ENCODE data around the gene ZNF385D.

DNA sequence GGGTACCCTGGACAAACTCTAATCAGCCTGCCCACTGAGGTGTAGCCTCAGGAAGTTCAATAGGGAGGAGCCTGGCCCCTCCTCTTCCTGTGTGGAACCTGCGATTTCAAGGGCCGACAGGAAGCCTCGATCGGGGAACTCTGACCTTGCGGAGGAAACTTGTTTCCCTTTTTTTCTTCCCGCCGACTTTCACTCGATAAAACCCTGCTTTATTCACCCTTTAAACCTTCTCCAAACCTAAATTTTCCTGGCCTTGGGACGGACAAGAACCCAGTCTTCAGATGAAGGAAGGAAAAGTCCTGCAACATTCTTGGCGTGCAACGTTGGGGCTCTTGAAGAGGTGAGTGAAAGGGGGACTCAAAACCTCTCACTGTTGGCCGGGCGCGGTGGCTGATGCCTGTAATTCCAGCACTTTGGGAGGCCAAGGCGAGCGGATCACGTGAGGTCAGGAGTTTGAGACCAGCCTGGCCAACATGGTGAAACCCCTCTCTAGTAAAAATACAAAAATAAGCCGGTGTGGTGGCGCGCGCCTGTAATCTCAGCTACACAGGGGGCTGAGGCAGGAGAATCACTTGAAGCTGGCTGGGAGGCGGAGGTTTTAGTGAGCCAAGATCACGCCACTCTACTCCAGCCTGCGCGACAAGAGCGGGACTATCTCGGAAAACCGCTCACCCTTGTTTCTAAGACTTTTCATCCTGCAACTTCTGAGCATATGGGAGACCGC lies 208.2 kb downstream of the ZNF385D start:
- TF ChIP-seq, protein P1, sequence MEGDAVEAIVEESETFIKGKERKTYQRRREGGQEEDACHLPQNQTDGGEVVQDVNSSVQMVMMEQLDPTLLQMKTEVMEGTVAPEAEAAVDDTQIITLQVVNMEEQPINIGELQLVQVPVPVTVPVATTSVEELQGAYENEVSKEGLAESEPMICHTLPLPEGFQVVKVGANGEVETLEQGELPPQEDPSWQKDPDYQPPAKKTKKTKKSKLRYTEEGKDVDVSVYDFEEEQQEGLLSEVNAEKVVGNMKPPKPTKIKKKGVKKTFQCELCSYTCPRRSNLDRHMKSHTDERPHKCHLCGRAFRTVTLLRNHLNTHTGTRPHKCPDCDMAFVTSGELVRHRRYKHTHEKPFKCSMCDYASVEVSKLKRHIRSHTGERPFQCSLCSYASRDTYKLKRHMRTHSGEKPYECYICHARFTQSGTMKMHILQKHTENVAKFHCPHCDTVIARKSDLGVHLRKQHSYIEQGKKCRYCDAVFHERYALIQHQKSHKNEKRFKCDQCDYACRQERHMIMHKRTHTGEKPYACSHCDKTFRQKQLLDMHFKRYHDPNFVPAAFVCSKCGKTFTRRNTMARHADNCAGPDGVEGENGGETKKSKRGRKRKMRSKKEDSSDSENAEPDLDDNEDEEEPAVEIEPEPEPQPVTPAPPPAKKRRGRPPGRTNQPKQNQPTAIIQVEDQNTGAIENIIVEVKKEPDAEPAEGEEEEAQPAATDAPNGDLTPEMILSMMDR (conservative IDR thresholded peaks at IDR 0.05) = no peak
- no peak for TF ChIP-seq EZH2 (IDR thresholded peaks at IDR 0.05; ENCODE audit: low read depth)

Measured in PC-9 (cell line).